K562 (cell line): Measurements from ENCODE around the gene FBXW12. TPM values are rescaled to one million over a fixed set of nuclear protein-coding genes. Genes with fewer than 3 reads are reported as not detected.

ENCODE experiments used
- ATAC-seq: fragments of 200-7000 bp; cut with Tn5 transposase; 3 replicates; pipeline ENCODE4 v1.9.1; 2020; ENCODE audit warnings: moderate library complexity
- BruUV-seq: library from RNA; stranded (reverse); fragments of 400-500 nt; replicated peaks from 2 replicates; lab custom pipeline; 2021; lab: Mats Ljungman, UMichigan
- CTCF ChIA-PET: fragments of 300-600 bp; formaldehyde crosslinking; extraction: SDS; loops from one replicate; lab custom pipeline; 2021; ENCODE audit warnings: low intra/inter-chr PET ratio; lab: Yijun Ruan, JAX
- POLR2A ChIA-PET: fragments of 300-600, 350-650 bp; sonication (Branson Sonifier 250); formaldehyde crosslinking; extraction: SDS; loops from one replicate; lab custom pipeline; 2021; ENCODE audit warnings: antibody characterized with exemption, inconsistent platforms; lab: Yijun Ruan, JAX
- DNase-seq, 4 experiments: peaks; one replicate each; pipeline versions ENCODE4 v3.0.0 to v3.0.0-alpha.2; 2011 to 2018; ENCODE audit warnings: low spot score in 3 of 4, mixed read lengths in 3 of 4; ENCODE audit errors: extremely low read depth in 1 of 4
- FAIRE-seq: peaks from 2 replicates; lab custom pipeline; 2011; peaks lifted over from hg19 to GRCh38; lab: Jason Lieb, UNC
- H2AFZ ChIP-seq: 2 replicates; pipeline ENCODE4 v1.6.0; 2011; ENCODE audit warnings: low read depth, low read length, control low read depth, inconsistent platforms
- H3K27ac ChIP-seq: fragments of 200-600 bp; 3 replicates; pipeline ENCODE4 v1.8.0; 2011; ENCODE audit warnings: low read depth, mild to moderate bottlenecking, control low read depth, inconsistent platforms, low read length, moderate library complexity, mixed read lengths; ENCODE audit errors: extremely low read depth
- H3K27me3 ChIP-seq, 2 experiments: fragments of 300-600 bp in 1 of 2; 2 replicates in 1 of 2; 3 replicates in 1 of 2; pipeline versions ENCODE4 v1.6.0 to v1.8.0; 2011; ENCODE audit warnings: inconsistent platforms in 2 of 2, low read length in 2 of 2, mild to moderate bottlenecking in 1 of 2, mixed read lengths in 1 of 2, moderate library complexity in 1 of 2; ENCODE audit not compliant: control insufficient read depth in 2 of 2, insufficient read depth in 2 of 2
- H3K36me3 ChIP-seq: fragments of 300-600 bp; 3 replicates; pipeline ENCODE4 v1.8.0; 2011; ENCODE audit warnings: mild to moderate bottlenecking, low read length, inconsistent platforms; ENCODE audit not compliant: control insufficient read depth, insufficient read depth
- H3K4me1 ChIP-seq, 2 experiments: fragments of 200-600 bp in 1 of 2; replicated peaks in 1 of 2; 2 replicates in 1 of 2; 3 replicates in 1 of 2; pipeline versions ENCODE4 v1.5.1 to v1.8.0; 2011; ENCODE audit warnings: inconsistent platforms in 2 of 2, low read length in 2 of 2, mild to moderate bottlenecking in 1 of 2, mixed read lengths in 1 of 2, moderate library complexity in 1 of 2; ENCODE audit not compliant: control insufficient read depth in 2 of 2, insufficient read depth in 2 of 2
- H3K4me2 ChIP-seq: 2 replicates; pipeline ENCODE4 v1.6.1; 2011; ENCODE audit warnings: low read length, control low read depth, inconsistent platforms, mixed read lengths; ENCODE audit not compliant: insufficient read depth
- H3K4me3 ChIP-seq: fragments of 200-600 bp; sonication (generic), shearing (Covaris generic); 2 replicates; pipeline ENCODE4 v1.5.1; 2016; ENCODE audit warnings: control low read depth, inconsistent platforms
- H3K79me2 ChIP-seq: fragments of 200-600 bp; 3 replicates; pipeline ENCODE4 v1.8.0; 2011; ENCODE audit warnings: low read length, inconsistent platforms; ENCODE audit not compliant: control insufficient read depth, insufficient read depth
- H3K9ac ChIP-seq, 2 experiments: 2 replicates each; pipeline versions ENCODE4 v1.6.0 to v1.6.1; 2011; ENCODE audit warnings: low read depth in 2 of 2, low read length in 2 of 2, control low read depth in 1 of 2, inconsistent platforms in 1 of 2, mild to moderate bottlenecking in 1 of 2, mixed read lengths in 1 of 2; ENCODE audit not compliant: insufficient read depth in 1 of 2
- H3K9me1 ChIP-seq: one replicate; pipeline ENCODE4 v1.6.0; 2011; ENCODE audit warnings: inconsistent platforms, mild to moderate bottlenecking, low read length, moderate library complexity; ENCODE audit not compliant: control insufficient read depth, insufficient read depth
- H3K9me3 ChIP-seq: replicated peaks from 2 replicates; pipeline ENCODE4 v1.5.1; 2011; ENCODE audit warnings: low read depth, low read length, inconsistent platforms; ENCODE audit not compliant: control insufficient read depth, insufficient read depth
- H4K20me1 ChIP-seq: replicated peaks from 2 replicates; pipeline ENCODE4 v1.6.1; 2011; ENCODE audit warnings: low read length, inconsistent platforms, mixed read lengths; ENCODE audit not compliant: control insufficient read depth, insufficient read depth
- DDX20 ChIP-seq: fragments of 450-650 bp; IDR thresholded peaks from 2 replicates; pipeline ENCODE4 v1.6.1; 2016; ENCODE audit warnings: missing genetic modification characterization, low read depth, mild to moderate bottlenecking, missing compliant biosample characterization, moderate library complexity
- EZH2 ChIP-seq: IDR thresholded peaks from 2 replicates; pipeline ENCODE4 v1.6.1; 2012; ENCODE audit warnings: low read depth, mild to moderate bottlenecking, inconsistent platforms, low read length, borderline replicate concordance
- GTF2A2 ChIP-seq: IDR thresholded peaks from 2 replicates; pipeline ENCODE4 v1.6.1; 2016; ENCODE audit warnings: mild to moderate bottlenecking, missing genetic modification characterization, missing compliant biosample characterization
- HDGF ChIP-seq: fragments of 450-650 bp; IDR thresholded peaks from 2 replicates; pipeline ENCODE4 v1.6.1; 2016
- KLF1 ChIP-seq: fragments of 450-650 bp; IDR thresholded peaks from 2 replicates; pipeline ENCODE4 v1.6.1; 2016; ENCODE audit warnings: missing genetic modification characterization, missing compliant biosample characterization
- NUFIP1 ChIP-seq: fragments of 450-650 bp; IDR thresholded peaks from 2 replicates; pipeline ENCODE4 v1.6.1; 2018; ENCODE audit not compliant: partially characterized antibody
- PML ChIP-seq: IDR thresholded peaks from 2 replicates; pipeline ENCODE4 v1.6.1; 2012; ENCODE audit warnings: low read length, inconsistent platforms
- SLC30A9 ChIP-seq: fragments of 250-450 bp; sonication (Bioruptor Pico); IDR thresholded peaks from 2 replicates; pipeline ENCODE4 v1.8.0; 2022; ENCODE audit warnings: mild to moderate bottlenecking, moderate library complexity
- TEAD1 ChIP-seq, 2 experiments: fragments of 450-650 bp in 1 of 2; sonication (generic) in 1 of 2; formaldehyde crosslinking; IDR thresholded peaks; 2 replicates each; pipeline versions ENCODE4 v1.4.0 to v1.8.0; 2020 to 2022; ENCODE audit warnings: mild to moderate bottlenecking in 2 of 2, missing genetic modification reagents in 1 of 2
- ZBED1 ChIP-seq: IDR thresholded peaks from 2 replicates; pipeline ENCODE4 v1.6.1; 2014
- ZNF197 ChIP-seq: fragments of 200-800 bp; sonication (Bioruptor generic); IDR thresholded peaks from 2 replicates; pipeline ENCODE4 v1.6.1; 2016; ENCODE audit warnings: low read depth, missing genetic modification characterization, missing compliant biosample characterization
- WGBS: fragments of 100-300 bp; shearing (Covaris generic); methylation state at CpG from one replicate; pipeline ENCODE4 v1.1.6; 2016; ENCODE audit warnings: low coverage, mixed read lengths; ENCODE audit not compliant: insufficient coverage; ENCODE audit errors: missing lambda C conversion rate; 5-methylcytosine and 5-hydroxymethylcytosine counted together
- in situ Hi-C: fragments of 300-500 bp; cut with MboI; formaldehyde crosslinking; loops from 4 replicates; pipeline ENCODE4 v1.15.0; 2018; ENCODE audit warnings: inconsistent platforms, mixed read lengths
- intact Hi-C: fragments of 100-400 bp; cut with micrococcal nuclease; formaldehyde crosslinking; loops from 2 replicates; pipeline ENCODE4 v1.14.2; 2022
- polyA plus RNA-seq, 8 experiments: library from polyadenylated mRNA; depleted of rRNA in 4 of 8; stranded (reverse) in 5 of 8; unstranded in 3 of 8; fragments of >200 nt; fragmentation: Nextera tagmentation in 2 of 8; fragmentation: Illumina TruSeq in 1 of 8; extraction: Ambion mirVana in 2 of 8; extraction: Trizol in 1 of 8; gene quantifications; 2 replicates each; pipeline versions ENCODE4 v1.2.1 to v1.2.3, GENCODE V29; 2011 to 2014; ENCODE audit warnings: inconsistent platforms in 1 of 8, missing spikeins in 1 of 8
- total RNA-seq, 7 experiments: library from RNA; depleted of rRNA in 6 of 7; stranded (reverse); fragments of >200 nt in 6 of 7; fragmentation: Illumina TruSeq in 2 of 7; extraction: Trizol in 2 of 7; gene quantifications; 2 replicates each; pipeline versions ENCODE4 v1.2.1 to v1.2.3, GENCODE V29; 2011 to 2021; ENCODE audit warnings: low replicate concordance in 1 of 7
- TF ChIP-seq, protein P1 (sequence below): sonication (generic); formaldehyde crosslinking; IDR thresholded peaks from 2 replicates; pipeline ENCODE4 v1.8.0; 2022; ENCODE audit warnings: mild to moderate bottlenecking, low read depth, missing genetic modification reagents
- TF ChIP-seq, protein P2 (sequence below): fragments of 250-450 bp; sonication (Bioruptor Pico); IDR thresholded peaks from 2 replicates; pipeline ENCODE4 v1.9.0; 2021; ENCODE audit warnings: mild to moderate bottlenecking, inconsistent platforms
- TF ChIP-seq, protein P3 (sequence below): IDR thresholded peaks from 2 replicates; pipeline ENCODE4 v1.6.1; 2011; ENCODE audit not compliant: insufficient read length; ENCODE audit errors: extremely low read depth

FBXW12 gene
- total and polyA plus RNA-seq, 9 of the 15 experiments (the other 6 are each of a cell fraction or from before 2014, with no cell fraction given), result 0.04 to 0.07 (median 0.06) TPM; not detected in 6

DNA sequence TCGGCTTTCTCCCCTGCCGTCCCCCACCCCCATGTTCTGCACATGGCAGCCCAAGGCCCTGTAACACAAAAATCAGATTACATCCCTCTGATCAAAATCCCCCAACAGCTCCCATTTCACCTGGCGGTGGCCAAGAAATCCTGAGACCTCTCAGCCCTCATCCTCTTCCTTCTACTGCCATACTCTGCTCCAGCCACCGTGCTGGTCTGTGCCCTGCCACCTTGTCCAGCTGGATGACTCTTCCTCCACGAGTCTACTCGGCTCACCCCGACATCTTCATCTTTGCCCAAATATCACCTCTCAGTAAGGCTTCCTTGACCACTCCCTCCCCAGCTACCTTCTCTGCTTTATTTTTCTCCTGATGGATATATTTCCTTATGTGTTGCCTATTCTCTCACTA, 64.8 kb downstream of the FBXW12 start:
- TF ChIP-seq KLF1, result no peak
- no peak for TF ChIP-seq HDGF
- no peak for TF ChIP-seq DDX20 (tag)
- no peak for TF ChIP-seq EZH2
- TF ChIP-seq NUFIP1, result no peak
- TF ChIP-seq GTF2A2 (tag), result no peak
- TF ChIP-seq ZBED1, result no peak
- TF ChIP-seq, protein P1, sequence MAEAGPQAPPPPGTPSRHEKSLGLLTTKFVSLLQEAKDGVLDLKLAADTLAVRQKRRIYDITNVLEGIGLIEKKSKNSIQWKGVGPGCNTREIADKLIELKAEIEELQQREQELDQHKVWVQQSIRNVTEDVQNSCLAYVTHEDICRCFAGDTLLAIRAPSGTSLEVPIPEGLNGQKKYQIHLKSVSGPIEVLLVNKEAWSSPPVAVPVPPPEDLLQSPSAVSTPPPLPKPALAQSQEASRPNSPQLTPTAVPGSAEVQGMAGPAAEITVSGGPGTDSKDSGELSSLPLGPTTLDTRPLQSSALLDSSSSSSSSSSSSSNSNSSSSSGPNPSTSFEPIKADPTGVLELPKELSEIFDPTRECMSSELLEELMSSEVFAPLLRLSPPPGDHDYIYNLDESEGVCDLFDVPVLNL (CRISPR knock-in tag), result no peak
- TF ChIP-seq, protein P2, sequence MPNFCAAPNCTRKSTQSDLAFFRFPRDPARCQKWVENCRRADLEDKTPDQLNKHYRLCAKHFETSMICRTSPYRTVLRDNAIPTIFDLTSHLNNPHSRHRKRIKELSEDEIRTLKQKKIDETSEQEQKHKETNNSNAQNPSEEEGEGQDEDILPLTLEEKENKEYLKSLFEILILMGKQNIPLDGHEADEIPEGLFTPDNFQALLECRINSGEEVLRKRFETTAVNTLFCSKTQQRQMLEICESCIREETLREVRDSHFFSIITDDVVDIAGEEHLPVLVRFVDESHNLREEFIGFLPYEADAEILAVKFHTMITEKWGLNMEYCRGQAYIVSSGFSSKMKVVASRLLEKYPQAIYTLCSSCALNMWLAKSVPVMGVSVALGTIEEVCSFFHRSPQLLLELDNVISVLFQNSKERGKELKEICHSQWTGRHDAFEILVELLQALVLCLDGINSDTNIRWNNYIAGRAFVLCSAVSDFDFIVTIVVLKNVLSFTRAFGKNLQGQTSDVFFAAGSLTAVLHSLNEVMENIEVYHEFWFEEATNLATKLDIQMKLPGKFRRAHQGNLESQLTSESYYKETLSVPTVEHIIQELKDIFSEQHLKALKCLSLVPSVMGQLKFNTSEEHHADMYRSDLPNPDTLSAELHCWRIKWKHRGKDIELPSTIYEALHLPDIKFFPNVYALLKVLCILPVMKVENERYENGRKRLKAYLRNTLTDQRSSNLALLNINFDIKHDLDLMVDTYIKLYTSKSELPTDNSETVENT (CRISPR knock-in tag), result no peak
- no peak for TF ChIP-seq TEAD1 (CRISPR knock-in tag; IDR thresholded peaks at IDR 0.05)
- TF ChIP-seq SLC30A9 (CRISPR knock-in tag), result no peak
- TF ChIP-seq PML, result no peak
- no peak for TF ChIP-seq ZNF197 (CRISPR knock-in tag)
- TF ChIP-seq, protein P3, sequence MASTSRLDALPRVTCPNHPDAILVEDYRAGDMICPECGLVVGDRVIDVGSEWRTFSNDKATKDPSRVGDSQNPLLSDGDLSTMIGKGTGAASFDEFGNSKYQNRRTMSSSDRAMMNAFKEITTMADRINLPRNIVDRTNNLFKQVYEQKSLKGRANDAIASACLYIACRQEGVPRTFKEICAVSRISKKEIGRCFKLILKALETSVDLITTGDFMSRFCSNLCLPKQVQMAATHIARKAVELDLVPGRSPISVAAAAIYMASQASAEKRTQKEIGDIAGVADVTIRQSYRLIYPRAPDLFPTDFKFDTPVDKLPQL, result no peak
- Histone ChIP-seq H3K36me3 (peaks cover 34% of the 10 kb centered on the region; the same call in 2 of the 3 replicates), H3K4me3 (no peak overlapping the region), H3K4me1 (peaks cover 16 to 17% of the 10 kb centered on the region in 2 experiments; a peak in 4 of 5 replicates), H3K79me2 (peaks cover 32% of the 10 kb centered on the region), H3K27me3 (no peaks in the 10 kb centered on the region; a peak in 1 of 5 replicates), H3K9me3 (no peaks in the 10 kb centered on the region), H3K27ac (no peak overlapping the region), H3K9me1 (peaks cover 6% of the 10 kb centered on the region), H3K4me2 (no peak overlapping the region), H2AFZ (no peak overlapping the region), H3K9ac (peak overlapping the region in 1 of 2 experiments; percentile 47; a peak in 1 of 4 replicates), H4K20me1 (no peaks in the 10 kb centered on the region)
- no peak for DNase-seq
- in situ Hi-C loops, result loop anchor here (5.0 to 10.0 kb wide), 4 partner anchors 35 to 242 kb away; no protein-coding TSS in a partner anchor
- ATAC-seq, result no peak
- ChIA-PET POLR2A (interaction anchor here (0.5 to 2.3 kb wide), 8 partner anchors 9 to 279 kb away, joined by 3 to 21 read pairs (median 4); partner anchors contain the start of genes ATRIP and CDC25A), CTCF (interaction anchor here (0.6 to 4.6 kb wide), 4 partner anchors 36 to 1746 kb away, joined by 3 to 59 read pairs (median 26); no protein-coding TSS in a partner anchor)
- FAIRE-seq, result no peak
- intact Hi-C loops, result loop anchor here (1.0 to 2.0 kb wide), 4 partner anchors 36 to 242 kb away; no protein-coding TSS in a partner anchor
- 67% methylated on average over 5 of the region's 7 CpGs for WGBS
- no TSS peak for BruUV-seq
